AG09309 (cell line): ENCODE measurements around the gene TNIK.

Experiments used
- DNase-seq: peaks from one replicate; pipeline ENCODE4 v3.0.0-alpha.2; 2010; ENCODE audit warnings: low read depth
- H3K4me3 ChIP-seq: 2 replicates; pipeline ENCODE4 v1.5.1; 2011; ENCODE audit warnings: mild to moderate bottlenecking, low read depth, low read length, moderate library complexity; ENCODE audit not compliant: control insufficient read depth
- TF ChIP-seq, protein P1 (sequence below): IDR thresholded peaks from 2 replicates; pipeline ENCODE4 v1.5.1; 2011; ENCODE audit warnings: mild to moderate bottlenecking, low read depth, low read length, inconsistent platforms; ENCODE audit not compliant: insufficient read depth, control insufficient read depth; ENCODE audit errors: missing control alignments

TNIK gene

GRCh38 chr3:171221104-171221503 is 239.1 kb downstream of the TNIK start:
- no peak overlapping the region for H3K4me3 ChIP-seq
- TF ChIP-seq, protein P1, sequence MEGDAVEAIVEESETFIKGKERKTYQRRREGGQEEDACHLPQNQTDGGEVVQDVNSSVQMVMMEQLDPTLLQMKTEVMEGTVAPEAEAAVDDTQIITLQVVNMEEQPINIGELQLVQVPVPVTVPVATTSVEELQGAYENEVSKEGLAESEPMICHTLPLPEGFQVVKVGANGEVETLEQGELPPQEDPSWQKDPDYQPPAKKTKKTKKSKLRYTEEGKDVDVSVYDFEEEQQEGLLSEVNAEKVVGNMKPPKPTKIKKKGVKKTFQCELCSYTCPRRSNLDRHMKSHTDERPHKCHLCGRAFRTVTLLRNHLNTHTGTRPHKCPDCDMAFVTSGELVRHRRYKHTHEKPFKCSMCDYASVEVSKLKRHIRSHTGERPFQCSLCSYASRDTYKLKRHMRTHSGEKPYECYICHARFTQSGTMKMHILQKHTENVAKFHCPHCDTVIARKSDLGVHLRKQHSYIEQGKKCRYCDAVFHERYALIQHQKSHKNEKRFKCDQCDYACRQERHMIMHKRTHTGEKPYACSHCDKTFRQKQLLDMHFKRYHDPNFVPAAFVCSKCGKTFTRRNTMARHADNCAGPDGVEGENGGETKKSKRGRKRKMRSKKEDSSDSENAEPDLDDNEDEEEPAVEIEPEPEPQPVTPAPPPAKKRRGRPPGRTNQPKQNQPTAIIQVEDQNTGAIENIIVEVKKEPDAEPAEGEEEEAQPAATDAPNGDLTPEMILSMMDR, result no peak
- DNase-seq, result no peak

- TF ChIP-seq, protein P1, result no peak
- no peak overlapping the region for H3K4me3 ChIP-seq
- DNase-seq, result no peak
Measured at GRCh38 chr3:171219258-171219657, 240.9 kb downstream of the TNIK start.

DNA sequence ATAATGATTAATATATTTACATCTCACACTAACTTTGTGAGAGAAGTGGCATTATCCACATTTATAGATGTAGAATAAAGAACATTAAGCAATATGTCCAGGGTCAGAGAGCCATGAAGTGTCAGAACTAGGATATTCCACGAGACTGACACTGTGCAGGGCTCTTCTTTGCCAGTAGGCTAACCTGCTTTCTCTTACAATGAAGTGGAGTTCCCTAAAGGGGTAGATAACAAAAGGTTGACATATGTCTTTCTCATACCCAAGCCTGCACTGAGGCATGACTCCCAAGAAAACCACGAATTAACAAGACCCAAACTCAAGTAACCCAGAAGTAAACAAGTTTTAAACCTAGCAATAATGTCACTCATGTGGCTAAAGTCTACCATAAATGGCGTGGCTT is 242.1 kb downstream of the TNIK start:
- TF ChIP-seq, protein P1, result no peak
- H3K4me3 ChIP-seq, result no peak overlapping the region
- DNase-seq, result no peak

DNA sequence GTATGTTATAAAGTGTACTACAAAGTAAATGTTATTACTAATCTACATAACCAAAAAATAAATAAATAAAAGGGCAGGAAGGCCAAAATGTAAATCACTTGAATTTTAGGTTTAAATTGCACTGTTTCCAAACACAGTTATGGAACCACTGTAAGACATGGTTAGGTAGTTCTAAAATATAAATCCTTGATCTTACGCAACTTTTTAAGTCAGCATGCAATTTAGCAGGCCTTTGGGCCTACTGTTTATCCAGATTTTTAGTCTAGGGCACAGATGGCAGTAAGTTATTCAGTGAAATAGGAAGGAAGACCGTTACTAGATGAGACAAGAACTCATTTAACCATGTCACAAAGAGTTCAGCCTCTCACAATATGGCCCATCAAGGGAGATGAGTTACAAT is 246.3 kb downstream of the TNIK start:
- TF ChIP-seq, protein P1, result no peak
- no peak overlapping the region for H3K4me3 ChIP-seq
- no peak for DNase-seq

DNA sequence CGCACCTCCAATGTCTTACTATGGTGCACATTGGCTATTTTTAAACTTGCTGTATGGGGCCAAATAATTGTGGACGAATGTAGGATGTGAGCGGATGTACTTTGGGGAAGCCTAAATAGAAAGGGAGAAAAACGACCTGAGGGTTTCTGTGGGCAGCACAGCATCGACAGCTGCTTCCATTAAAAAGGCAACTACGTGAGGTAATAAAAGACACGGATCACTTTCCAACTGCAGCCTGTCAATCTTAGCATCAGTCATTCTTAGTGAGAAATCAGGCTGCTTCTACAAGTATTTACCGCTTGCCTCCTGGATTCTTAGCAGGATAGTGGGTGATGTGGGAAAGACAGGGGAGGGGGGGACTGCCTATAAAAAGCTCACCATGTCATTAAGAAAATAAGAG is 247.0 kb downstream of the TNIK start:
- TF ChIP-seq, protein P1, result no peak
- no peak overlapping the region for H3K4me3 ChIP-seq
- no peak for DNase-seq

DNA sequence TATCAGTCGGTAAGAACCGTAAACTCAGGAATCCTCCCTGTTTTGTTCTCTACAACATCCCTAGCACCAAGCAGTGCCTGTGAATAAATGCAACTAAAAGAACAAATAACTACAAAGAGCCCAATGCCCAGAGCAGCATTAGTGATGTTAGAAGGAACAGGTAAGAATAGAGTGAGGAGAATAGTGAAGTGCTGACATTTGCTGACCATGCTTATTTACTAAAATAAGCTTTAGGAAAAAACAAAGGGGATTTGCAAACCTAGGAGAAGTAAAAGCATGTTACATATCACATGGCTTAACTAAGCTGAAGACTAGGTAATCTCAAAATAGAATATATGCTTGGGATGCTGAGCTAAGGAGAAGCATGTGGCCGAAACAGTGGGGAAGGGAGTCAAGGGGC is 247.6 kb downstream of the TNIK start:
- TF ChIP-seq, protein P1, result no peak
- H3K4me3 ChIP-seq, result no peak overlapping the region
- no peak for DNase-seq

GRCh38 chr3:171206283-171206682 is 253.9 kb downstream of the TNIK start:
- DNase-seq, result no peak
- no peak overlapping the region for H3K4me3 ChIP-seq
- TF ChIP-seq, protein P1, result no peak
